Measurements from ENCODE around the gene TUBB4B.

The TUBB4B gene

DNA sequence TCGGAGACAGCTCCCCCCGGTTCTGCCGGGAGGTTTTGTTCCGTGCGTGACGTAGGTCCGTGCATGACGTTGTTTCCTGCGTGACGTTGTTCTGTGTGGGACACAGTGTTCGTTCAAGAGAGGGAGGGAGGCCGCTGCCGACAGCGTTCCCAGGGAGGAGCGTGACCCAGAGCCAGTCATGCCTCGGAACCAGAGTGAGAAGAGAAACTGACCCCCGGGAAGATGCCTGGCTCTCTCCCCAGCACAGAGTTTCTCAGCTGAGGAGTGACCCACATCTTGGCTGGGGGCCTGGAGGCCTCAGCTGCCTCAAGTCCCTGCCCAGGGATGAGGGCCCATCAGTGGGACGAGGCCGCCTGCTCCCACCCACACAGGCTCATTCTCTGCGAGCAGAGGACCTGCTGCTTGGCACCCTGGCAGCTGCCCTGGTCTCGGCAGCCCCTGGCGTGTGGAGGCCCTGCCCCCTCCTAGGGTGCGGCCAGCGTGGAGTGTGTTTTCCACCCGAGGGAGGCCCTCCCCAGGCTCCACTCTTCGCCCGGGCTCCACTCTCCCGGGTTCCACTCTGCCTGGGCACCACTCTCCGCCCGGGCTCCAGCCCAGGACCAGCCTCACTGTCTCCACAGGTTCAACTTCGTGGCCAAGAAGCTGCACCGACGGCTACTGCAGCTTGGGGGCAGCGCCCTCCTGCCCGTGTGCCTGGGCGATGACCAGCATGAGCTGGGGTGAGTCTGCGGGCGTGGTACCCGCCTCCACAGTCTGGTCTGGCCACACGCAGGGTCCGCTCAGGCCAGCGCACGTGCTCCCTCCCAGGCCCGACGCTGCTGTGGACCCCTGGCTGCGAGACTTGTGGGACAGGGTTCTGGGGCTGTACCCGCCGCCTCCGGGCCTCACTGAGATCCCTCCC lies 27.7 kb upstream of the TUBB4B start:
- DNase-seq = no peak

DNA sequence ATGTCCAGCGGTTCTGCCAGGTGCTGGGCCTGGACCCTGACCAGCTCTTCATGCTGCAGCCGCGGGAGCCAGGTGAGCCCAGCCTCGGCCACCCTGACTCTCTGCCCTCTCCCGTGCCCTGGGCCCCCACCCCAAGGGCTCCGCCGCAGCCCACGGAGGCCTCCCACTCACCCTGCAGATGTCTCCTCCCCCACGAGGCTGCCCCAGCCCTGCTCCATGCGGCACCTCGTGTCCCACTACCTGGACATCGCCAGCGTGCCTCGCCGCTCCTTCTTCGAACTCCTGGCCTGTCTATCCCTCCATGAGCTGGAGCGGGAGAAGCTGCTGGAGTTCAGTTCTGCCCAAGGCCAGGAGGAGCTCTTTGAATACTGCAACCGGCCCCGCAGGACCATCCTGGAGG lies 26.5 kb upstream of the TUBB4B start:
- no peak for DNase-seq

GRCh38 chr9:137215196-137215986 lies 25.7 kb upstream of the TUBB4B start:
- DNase-seq = no peak

DNA sequence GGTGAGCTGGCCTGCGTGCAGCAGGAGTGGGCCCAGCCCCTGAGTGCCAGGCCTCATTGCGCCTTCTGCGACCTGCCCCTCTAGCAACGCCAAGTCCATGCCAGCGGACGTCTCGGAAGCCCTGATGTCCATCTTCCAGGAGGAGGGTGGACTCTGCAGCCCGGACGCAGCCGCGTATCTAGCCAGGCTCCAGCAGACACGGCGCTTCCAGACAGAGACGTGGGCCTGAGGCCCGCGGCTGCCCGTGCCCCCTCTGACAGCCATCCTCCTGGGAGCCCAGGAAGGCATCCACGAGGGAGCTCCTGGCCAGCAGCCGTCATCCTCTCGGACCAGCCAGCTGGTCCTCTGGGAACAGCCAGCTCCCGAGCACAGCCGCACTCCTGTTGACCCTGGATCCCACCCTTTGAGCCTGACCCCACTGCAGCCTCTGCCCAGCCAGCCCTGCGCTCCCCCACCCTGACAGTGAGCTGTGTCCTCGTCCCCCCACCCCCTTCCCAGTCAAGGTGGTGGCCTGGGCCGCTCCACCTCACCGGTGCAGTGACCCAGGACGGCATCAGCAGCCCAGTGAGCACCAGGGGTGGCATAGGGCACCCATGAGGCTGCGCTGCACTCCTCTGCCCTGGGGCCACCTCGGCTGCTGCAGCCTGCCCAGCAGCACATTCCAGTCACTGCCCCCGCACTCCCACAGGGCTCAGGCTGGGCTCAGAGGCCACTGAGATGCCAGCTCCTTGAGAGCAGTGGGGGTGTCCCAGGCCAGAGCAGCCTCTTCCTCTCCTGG lies 24.7 kb upstream of the TUBB4B start:
- DNase-seq = no peak

- no peak for DNase-seq
Measured at GRCh38 chr9:137217276-137218211, 23.5 kb upstream of the TUBB4B start.

DNA sequence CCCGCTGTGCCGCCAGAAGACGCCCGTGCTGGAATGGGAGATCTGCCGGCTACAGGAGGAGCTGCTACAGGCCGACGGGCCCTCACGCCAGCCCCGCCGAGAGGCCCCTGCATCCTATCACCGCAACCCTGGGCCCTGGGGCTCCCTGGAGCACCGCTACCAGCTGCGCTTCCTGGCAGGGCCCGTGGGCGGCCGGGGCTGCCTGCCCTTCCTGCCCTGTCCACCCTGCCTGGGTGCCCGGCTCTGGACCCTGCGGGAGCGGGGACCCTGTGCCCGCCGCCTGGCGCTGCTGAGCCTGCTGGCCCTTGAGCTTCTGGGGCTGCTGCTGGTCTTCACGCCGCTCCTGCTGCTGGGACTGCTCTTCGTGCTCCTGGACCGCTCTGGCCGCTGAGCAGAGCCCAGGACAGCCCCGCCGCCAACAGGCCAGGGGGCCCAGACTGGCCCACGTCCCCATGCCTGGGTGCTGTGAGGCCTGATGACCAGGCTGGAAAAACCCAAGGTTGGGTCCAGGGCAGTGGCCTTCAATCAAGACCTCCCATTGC lies 22.8 kb upstream of the TUBB4B start:
- DNase-seq = no peak

DNA sequence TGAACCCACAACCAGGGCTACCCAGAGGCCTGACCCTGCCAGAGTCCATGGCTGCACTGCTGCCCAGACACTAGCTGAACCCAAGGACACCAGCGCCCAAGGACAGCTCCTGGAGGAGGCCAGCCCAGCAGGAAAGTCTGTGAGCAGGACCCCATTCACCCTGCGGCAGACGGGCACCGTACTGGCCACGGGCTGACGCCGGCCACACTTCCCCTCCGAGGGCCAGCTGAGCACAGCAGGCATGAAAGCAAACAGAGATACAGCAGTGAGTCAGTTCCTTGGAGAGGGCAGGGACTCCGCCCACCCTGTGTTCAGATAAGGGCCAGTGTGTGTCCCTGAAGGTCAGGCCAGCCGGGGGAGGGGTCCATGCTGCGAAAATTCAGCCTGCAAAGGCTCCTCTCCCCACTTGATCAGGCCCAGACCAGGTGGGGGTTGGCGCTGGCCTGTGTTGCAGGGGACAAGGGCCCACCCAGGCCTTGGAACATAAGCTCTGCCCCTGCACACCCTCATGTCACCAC lies 22.3 kb upstream of the TUBB4B start:
- no peak for DNase-seq

GRCh38 chr9:137219757-137220316 lies 21.2 kb upstream of the TUBB4B start:
- DNase-seq = no peak

GRCh38 chr9:137220317-137221094 lies 20.6 kb upstream of the TUBB4B start:
- no peak for DNase-seq

GRCh38 chr9:137221095-137221505 lies 20.0 kb upstream of the TUBB4B start:
- no peak for DNase-seq

DNA sequence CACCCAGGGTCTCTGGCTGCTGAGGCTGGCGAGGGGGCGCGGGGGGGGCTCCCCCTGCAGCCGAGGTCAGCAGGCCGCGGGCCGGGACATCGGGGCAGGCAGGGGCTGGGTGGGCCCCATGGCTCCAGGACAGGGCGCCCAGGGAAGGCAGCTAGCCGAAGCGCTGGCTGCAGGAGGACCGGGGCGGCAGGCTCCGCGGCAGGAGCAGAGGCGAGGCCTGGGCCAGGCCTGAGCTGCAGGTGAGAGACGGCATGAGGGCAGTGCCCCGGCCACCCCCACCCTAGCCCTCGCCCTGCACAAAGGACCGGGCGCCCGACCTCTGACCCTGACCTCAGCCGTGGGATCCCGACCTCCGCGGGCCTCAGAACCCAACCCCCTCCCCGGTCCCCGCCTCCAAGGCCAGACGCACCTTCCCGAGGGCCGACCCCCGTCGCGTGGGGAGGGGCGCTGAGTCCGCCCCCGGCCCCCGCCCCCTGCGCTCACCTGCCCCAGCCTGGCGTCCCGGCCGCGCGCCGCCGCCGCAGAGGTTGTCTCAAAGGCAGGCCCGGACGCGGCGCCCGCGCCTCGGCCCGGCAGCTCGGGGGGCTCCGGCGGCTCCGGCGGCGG lies 19.5 kb upstream of the TUBB4B start:
- DNase-seq = peak; percentile 34

DNA sequence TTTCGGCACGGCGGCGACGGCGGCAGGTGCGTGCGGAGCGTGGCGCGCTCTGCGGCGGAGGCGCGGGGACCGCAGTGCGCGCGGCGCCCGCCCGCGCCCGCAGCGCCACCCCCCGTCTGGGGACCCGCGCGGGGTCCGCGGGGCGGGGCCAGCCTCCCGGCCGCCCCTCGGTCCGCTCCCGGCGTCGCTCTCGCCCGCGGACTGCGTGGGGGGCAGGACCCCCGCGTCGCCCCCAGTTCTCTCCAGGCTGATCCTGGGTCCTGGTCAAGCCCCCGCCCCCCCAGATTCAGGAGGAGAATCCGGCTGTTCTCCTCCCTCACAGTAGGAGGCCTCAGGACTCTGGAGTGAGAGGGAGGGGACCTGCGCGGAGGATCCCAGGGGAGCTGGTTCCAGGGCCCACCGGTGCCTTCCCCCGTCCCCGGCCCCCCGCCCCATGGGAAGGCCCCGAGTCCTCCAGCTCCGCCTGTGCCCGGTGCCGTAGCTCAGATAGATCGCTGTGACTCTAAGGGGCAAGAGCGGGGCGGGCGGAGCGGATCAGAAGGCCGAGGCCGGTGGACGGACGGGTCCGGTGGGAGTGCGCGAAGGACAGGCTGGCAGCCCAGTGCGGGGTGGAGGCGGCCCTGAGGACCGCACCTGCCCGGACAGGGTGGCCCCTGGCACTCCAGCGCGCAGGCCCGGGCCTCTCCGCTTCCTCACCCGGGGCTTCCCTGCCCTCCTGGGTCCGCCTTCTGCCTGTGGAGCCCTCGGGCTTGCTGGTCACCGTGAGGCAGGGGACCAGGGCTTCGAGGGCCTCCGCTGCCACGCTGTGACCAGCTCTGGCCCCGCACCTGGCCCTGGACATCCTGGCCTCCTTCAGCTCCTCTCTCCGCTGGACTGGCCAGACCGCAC lies 18.7 kb upstream of the TUBB4B start, which contains the start of gene RNF208:
Gene RNF208, minus strand, starts transcription at position 51 of the 888 bp plus-strand sequence. CDS start 1,028 bp downstream, outside the sequence.
- no peak for DNase-seq

DNA sequence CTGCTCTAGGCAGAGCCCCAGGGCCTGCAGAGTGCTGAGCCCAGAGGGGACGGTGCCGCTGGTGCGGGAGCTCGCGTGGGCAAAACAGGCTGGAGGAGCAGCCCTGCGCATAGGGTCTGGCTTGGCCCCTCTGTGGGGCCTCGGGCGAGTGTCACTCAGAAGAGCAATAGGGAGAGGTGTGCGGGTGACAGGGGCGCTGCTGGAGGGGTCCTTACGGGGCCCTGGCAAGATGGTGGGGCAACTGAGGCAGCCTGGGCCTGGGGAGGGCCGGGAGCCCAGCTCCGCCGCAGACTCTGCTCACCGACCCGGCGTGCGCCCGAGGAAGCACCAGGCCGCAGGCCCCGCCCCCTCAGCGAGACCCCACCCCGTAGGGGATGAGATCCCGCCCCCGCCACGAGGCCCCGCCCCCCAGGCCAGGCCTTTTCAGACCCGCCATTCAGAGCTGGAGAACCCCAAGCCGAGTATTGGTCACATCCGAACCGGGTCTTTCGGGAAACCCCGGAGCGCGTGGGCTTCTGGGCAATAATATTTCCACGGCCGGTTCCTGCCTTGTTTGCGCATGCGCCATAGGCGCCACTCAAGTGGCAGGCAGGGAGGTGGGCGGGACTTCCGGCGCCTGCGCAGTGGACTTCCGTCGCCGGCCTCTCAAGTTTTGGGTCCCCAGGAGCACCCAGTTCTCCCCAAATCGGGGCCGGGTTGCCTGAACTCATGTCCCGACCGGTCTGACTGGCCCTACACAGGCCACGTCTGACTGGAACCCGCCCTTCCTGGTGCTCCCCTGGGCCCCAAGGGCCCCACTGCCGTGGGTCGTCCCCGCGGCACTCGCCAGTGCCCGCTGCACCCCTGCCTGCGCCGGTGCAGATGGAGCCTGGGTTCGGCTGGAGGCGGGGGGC lies 17.8 kb upstream of the TUBB4B start:
- peak; percentile 99 for DNase-seq

DNA sequence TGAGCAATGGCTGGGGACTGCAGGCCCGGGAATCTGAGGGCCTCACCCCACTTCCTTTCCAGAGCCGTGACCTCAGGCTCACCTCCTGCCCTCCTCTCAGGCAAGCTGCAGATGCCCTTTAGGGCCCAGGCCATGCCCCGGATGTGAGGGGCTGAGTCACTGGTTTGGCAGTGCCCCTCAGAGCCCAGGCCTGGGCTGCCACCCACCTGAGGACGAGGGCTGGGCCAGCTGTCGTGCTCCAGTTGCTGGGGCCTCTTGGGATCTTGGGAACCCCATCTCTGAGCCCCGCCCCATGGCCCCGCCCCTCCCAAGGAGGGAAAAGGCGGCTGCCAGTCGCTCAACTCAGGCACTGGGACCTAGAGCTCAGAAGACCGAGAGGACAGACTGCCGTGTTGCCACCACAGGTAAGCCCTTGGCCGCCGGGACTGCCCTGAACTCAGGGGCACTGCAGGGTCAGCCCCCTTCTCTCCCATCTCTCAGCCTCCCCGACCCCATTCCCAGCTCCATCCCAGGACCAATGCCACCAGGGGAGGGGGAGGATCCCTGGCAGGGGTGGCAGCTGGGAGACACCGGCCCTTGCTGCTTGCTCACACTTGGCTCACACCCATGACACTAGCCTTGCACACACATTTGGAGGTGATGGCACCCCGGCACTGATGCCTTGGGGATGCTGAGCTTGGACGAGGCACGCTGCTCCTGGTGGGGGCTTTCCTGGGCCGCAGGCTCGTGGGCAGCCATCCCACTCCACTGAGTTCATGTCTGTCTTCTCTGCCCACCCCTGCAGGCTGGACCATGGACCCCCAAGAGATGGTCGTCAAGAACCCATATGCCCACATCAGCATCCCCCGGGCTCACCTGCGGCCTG lies 16.0 kb upstream of the TUBB4B start, which contains the start of gene CYSRT1:
Gene CYSRT1, plus strand, starts transcription at position 345 of the 865 bp plus-strand sequence. Its CDS starts 448 bp downstream, at position 793.
- DNase-seq = no peak

DNA sequence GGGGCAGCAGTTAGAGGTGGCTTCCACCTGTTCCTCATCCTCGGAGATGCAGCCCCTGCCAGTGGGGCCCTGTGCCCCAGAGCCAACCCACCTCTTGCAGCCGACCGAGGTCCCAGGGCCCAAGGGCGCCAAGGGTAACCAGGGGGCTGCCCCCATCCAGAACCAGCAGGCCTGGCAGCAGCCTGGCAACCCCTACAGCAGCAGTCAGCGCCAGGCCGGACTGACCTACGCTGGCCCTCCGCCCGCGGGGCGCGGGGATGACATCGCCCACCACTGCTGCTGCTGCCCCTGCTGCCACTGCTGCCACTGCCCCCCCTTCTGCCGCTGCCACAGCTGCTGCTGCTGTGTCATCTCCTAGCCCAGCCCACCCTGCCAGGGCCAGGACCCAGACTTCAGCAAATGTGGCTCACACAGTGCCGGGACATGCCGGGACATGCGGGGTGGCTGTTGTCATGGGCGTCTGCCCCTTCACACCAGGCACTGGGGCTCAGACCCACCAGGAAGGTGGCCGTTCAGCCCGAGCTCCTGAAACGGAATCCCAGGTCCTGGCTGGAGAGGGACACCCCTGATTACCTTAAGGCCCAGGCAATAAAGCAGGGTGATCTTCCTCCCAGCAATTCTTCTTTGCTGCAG lies 15.3 kb upstream of the TUBB4B start:
- no peak for DNase-seq

Data from activated naive CD4-positive, alpha-beta T cell treated with anti-CD3 and anti-CD28 coated beads, Interleukin-2, amount 50 U/mL, for 16 hours (primary cell).